ENCODE results near the gene LRRC26. TPM values are rescaled to one million over a fixed set of nuclear protein-coding genes. Genes with fewer than 3 reads are reported as not detected.
A peak's percentile ranks its signal among the peaks of the same experiment; 100 is the strongest.

The LRRC26 gene
- total and polyA plus RNA-seq, 2 of the 13 experiments (the other 11 are each of a cell fraction or from before 2014, with no cell fraction given) = not detected

DNA sequence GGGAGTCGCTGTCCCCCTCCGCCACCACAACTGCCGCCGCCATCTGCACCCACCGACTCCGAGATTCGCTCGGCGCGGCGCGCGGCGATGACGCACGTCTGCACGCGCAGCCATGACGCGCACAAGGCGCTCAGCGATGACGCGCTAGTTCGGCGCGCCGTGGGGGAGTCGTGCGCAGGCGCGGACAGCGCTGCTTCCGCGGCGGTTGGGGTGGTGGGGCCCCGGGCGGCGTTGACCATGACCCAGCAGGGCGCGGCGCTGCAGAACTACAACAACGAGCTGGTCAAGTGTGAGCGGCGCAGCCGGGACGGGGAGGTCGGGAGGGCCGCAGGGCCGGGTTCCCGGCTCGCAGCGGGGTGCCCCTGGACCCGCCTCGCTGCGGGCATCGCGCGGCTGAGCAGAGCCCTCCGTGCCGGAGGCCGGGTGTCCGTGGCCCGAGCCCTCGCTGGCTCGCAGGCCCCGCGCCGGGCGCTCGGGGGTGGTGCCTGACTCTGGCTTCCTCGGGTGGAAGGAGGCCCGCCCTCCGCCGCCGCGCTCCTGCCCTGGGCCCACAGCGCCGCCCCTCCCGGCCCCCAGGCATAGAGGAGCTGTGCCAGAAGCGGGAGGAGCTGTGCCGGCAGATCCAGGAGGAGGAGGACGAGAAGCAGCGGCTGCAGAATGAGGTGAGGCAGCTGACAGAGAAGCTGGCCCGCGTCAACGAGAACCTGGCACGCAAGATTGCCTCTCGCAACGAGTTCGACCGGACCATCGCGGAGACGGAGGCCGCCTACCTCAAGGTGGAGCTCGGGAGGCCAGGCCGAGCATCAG, 18.8 kb upstream of the LRRC26 start, which contains the start of the genes ANAPC2 and SSNA1 (continued):
- TF ChIP-seq, protein P1, sequence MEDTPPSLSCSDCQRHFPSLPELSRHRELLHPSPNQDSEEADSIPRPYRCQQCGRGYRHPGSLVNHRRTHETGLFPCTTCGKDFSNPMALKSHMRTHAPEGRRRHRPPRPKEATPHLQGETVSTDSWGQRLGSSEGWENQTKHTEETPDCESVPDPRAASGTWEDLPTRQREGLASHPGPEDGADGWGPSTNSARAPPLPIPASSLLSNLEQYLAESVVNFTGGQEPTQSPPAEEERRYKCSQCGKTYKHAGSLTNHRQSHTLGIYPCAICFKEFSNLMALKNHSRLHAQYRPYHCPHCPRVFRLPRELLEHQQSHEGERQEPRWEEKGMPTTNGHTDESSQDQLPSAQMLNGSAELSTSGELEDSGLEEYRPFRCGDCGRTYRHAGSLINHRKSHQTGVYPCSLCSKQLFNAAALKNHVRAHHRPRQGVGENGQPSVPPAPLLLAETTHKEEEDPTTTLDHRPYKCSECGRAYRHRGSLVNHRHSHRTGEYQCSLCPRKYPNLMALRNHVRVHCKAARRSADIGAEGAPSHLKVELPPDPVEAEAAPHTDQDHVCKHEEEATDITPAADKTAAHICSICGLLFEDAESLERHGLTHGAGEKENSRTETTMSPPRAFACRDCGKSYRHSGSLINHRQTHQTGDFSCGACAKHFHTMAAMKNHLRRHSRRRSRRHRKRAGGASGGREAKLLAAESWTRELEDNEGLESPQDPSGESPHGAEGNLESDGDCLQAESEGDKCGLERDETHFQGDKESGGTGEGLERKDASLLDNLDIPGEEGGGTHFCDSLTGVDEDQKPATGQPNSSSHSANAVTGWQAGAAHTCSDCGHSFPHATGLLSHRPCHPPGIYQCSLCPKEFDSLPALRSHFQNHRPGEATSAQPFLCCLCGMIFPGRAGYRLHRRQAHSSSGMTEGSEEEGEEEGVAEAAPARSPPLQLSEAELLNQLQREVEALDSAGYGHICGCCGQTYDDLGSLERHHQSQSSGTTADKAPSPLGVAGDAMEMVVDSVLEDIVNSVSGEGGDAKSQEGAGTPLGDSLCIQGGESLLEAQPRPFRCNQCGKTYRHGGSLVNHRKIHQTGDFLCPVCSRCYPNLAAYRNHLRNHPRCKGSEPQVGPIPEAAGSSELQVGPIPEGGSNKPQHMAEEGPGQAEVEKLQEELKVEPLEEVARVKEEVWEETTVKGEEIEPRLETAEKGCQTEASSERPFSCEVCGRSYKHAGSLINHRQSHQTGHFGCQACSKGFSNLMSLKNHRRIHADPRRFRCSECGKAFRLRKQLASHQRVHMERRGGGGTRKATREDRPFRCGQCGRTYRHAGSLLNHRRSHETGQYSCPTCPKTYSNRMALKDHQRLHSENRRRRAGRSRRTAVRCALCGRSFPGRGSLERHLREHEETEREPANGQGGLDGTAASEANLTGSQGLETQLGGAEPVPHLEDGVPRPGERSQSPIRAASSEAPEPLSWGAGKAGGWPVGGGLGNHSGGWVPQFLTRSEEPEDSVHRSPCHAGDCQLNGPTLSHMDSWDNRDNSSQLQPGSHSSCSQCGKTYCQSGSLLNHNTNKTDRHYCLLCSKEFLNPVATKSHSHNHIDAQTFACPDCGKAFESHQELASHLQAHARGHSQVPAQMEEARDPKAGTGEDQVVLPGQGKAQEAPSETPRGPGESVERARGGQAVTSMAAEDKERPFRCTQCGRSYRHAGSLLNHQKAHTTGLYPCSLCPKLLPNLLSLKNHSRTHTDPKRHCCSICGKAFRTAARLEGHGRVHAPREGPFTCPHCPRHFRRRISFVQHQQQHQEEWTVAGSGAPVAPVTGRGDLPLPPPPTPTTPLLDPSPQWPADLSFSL (CRISPR knock-in tag; IDR thresholded peaks at IDR 0.05) = no peak
- TF ChIP-seq NR2F6 (IDR thresholded peaks at IDR 0.05) = no peak
- peak; percentile 77 for TF ChIP-seq NR2F6 (CRISPR knock-in tag; IDR thresholded peaks at IDR 0.05)
- TF ChIP-seq FOXO1 (CRISPR knock-in tag; IDR thresholded peaks at IDR 0.05) = peak; percentile 84
- peak; percentile 92 for TF ChIP-seq FOXC1 (CRISPR knock-in tag; IDR thresholded peaks at IDR 0.05; ENCODE audit: borderline replicate concordance)
- TF ChIP-seq, protein P2, sequence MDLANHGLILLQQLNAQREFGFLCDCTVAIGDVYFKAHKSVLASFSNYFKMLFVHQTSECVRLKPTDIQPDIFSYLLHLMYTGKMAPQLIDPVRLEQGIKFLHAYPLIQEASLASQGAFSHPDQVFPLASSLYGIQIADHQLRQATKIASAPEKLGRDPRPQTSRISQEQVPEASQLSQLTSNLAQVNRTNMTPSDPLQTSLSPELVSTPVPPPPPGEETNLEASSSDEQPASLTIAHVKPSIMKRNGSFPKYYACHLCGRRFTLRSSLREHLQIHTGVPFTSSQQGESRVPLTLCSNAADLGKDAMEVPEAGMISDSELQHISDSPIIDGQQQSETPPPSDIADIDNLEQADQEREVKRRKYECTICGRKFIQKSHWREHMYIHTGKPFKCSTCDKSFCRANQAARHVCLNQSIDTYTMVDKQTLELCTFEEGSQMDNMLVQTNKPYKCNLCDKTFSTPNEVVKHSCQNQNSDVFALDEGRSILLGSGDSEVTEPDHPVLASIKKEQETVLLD (CRISPR knock-in tag; IDR thresholded peaks at IDR 0.05; ENCODE audit: low read depth) = peak; percentile 92; the same call in 1 of the 2 replicates
- no peak for TF ChIP-seq RFXANK (CRISPR knock-in tag; IDR thresholded peaks at IDR 0.05)
- TF ChIP-seq NAIF1 (CRISPR knock-in tag; IDR thresholded peaks at IDR 0.05; ENCODE audit: borderline replicate concordance) = no peak
- no peak for TF ChIP-seq SCMH1 (CRISPR knock-in tag; IDR thresholded peaks at IDR 0.05; ENCODE audit: borderline replicate concordance)
- TF ChIP-seq NFIB (CRISPR knock-in tag; IDR thresholded peaks at IDR 0.05; ENCODE audit: borderline replicate concordance) = no peak
- TF ChIP-seq, protein P3, sequence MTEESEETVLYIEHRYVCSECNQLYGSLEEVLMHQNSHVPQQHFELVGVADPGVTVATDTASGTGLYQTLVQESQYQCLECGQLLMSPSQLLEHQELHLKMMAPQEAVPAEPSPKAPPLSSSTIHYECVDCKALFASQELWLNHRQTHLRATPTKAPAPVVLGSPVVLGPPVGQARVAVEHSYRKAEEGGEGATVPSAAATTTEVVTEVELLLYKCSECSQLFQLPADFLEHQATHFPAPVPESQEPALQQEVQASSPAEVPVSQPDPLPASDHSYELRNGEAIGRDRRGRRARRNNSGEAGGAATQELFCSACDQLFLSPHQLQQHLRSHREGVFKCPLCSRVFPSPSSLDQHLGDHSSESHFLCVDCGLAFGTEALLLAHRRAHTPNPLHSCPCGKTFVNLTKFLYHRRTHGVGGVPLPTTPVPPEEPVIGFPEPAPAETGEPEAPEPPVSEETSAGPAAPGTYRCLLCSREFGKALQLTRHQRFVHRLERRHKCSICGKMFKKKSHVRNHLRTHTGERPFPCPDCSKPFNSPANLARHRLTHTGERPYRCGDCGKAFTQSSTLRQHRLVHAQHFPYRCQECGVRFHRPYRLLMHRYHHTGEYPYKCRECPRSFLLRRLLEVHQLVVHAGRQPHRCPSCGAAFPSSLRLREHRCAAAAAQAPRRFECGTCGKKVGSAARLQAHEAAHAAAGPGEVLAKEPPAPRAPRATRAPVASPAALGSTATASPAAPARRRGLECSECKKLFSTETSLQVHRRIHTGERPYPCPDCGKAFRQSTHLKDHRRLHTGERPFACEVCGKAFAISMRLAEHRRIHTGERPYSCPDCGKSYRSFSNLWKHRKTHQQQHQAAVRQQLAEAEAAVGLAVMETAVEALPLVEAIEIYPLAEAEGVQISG (CRISPR knock-in tag; IDR thresholded peaks at IDR 0.05) = peak; percentile 95
- peak; percentile 67; the same call in 1 of the 2 replicates for TF ChIP-seq ETV5 (CRISPR knock-in tag; IDR thresholded peaks at IDR 0.05; ENCODE audit: borderline replicate concordance)
- TF ChIP-seq, protein P4, sequence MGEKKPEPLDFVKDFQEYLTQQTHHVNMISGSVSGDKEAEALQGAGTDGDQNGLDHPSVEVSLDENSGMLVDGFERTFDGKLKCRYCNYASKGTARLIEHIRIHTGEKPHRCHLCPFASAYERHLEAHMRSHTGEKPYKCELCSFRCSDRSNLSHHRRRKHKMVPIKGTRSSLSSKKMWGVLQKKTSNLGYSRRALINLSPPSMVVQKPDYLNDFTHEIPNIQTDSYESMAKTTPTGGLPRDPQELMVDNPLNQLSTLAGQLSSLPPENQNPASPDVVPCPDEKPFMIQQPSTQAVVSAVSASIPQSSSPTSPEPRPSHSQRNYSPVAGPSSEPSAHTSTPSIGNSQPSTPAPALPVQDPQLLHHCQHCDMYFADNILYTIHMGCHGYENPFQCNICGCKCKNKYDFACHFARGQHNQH (CRISPR knock-in tag; IDR thresholded peaks at IDR 0.05) = peak; percentile 71
- 0 out of 2 replicates have a peak, but pooled peaks have one; percentile 79 for TF ChIP-seq ZNF720 (CRISPR knock-in tag; IDR thresholded peaks at IDR 0.05)
- TF ChIP-seq, protein P5, sequence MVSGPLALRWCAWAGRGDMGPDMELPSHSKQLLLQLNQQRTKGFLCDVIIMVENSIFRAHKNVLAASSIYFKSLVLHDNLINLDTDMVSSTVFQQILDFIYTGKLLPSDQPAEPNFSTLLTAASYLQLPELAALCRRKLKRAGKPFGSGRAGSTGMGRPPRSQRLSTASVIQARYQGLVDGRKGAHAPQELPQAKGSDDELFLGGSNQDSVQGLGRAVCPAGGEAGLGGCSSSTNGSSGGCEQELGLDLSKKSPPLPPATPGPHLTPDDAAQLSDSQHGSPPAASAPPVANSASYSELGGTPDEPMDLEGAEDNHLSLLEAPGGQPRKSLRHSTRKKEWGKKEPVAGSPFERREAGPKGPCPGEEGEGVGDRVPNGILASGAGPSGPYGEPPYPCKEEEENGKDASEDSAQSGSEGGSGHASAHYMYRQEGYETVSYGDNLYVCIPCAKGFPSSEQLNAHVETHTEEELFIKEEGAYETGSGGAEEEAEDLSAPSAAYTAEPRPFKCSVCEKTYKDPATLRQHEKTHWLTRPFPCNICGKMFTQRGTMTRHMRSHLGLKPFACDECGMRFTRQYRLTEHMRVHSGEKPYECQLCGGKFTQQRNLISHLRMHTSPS (CRISPR knock-in tag; IDR thresholded peaks at IDR 0.05; ENCODE audit: low read depth) = peak; percentile 16; the same call in 1 of the 2 replicates

All from HepG2 (cell line).